ENCODE measurements around the gene TMEM82. TPM values are rescaled to one million over a fixed set of nuclear protein-coding genes. Genes with fewer than 3 reads are reported as not detected.

Gene TMEM82
- total RNA-seq, 1 donor from 2014 or later = not detected

DNA sequence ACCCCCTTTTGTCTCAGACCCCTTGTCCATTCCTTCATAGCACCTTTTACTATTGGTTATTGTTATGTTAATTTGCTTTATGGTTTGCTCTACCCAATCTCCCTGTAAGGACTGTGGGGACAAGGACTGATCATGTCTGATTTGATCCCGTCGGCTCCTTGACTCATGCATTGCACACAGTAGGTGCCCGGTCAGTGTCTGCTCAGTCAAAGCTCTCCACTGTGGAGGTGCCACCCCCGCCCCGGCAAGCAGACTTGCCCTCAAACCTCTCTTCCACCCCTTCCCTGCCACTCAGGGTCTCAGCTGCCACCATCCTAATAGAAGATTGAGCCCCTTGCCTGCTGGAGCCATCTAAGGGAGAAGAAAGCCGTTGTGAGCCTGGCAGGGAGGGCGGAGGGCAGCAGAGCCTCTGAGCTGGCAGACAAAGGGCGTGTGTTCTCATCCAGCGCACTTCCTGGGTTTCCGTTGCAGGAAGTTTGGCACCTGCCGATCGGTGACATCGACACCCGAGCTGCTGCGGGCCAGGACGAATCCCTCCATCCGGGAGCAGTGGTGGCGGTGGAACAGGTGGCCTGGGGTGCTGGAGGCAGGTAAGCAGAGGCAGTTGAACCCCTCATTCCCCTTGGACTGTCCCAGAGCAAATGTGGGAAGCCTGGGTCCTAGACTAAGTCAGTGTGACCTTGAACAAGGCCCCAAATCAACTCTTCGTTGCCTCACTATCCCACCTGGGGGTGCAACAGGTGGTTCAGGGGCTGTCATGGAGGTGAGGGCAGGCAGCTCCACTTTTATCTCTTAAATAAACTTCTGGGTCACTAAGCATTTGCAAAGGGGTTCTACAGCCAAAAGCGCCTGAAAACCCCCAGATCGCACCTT, 14.1 kb downstream of the TMEM82 start:
- Histone ChIP-seq H3K79me2 (ENCODE audit: insufficient read depth, low read length) (peaks cover 27% of the 10 kb centered on the region), H3K9ac (ENCODE audit: low read length) (no peak overlapping the region), H2AFZ (ENCODE audit: low read depth, low read length) (peak overlapping the region; percentile 46), H3K4me1 (ENCODE audit: insufficient read depth, low read length) (peaks cover 21% of the 10 kb centered on the region), H3K36me3 (ENCODE audit: insufficient read depth, low read length) (no peaks in the 10 kb centered on the region), H3K4me3 (ENCODE audit: insufficient read depth, low read depth, low read length) (no peak overlapping the region), H3K27me3 (ENCODE audit: insufficient read depth, low read length) (no peaks in the 10 kb centered on the region), H3K9me3 (ENCODE audit: insufficient read depth, low read depth, low read length) (no peaks in the 10 kb centered on the region), H3K27ac (ENCODE audit: low read depth, low read length) (no peak overlapping the region), H4K20me1 (ENCODE audit: insufficient read depth, low read length) (peaks cover 10% of the 10 kb centered on the region), H3K4me2 (ENCODE audit: low read length) (no peak overlapping the region)
- Mint-ChIP-seq H3K36me3 (ENCODE audit: low read depth, unreplicated experiment) (peaks cover 3% of the 10 kb centered on the region), H3K27ac (ENCODE audit: unreplicated experiment) (peak overlapping the region; percentile 47), H3K9me3 (ENCODE audit: unreplicated experiment) (peaks cover 4% of the 10 kb centered on the region), H3K4me1 (ENCODE audit: low read depth, unreplicated experiment) (peaks cover 5% of the 10 kb centered on the region), H3K27me3 (ENCODE audit: low read depth, unreplicated experiment) (peaks cover 12% of the 10 kb centered on the region), H3K4me3 (ENCODE audit: unreplicated experiment) (no peak overlapping the region)
- FAIRE-seq (no peak), DNase-seq (ENCODE audit: low read depth) (no peak)
- TF ChIP-seq, protein P1, sequence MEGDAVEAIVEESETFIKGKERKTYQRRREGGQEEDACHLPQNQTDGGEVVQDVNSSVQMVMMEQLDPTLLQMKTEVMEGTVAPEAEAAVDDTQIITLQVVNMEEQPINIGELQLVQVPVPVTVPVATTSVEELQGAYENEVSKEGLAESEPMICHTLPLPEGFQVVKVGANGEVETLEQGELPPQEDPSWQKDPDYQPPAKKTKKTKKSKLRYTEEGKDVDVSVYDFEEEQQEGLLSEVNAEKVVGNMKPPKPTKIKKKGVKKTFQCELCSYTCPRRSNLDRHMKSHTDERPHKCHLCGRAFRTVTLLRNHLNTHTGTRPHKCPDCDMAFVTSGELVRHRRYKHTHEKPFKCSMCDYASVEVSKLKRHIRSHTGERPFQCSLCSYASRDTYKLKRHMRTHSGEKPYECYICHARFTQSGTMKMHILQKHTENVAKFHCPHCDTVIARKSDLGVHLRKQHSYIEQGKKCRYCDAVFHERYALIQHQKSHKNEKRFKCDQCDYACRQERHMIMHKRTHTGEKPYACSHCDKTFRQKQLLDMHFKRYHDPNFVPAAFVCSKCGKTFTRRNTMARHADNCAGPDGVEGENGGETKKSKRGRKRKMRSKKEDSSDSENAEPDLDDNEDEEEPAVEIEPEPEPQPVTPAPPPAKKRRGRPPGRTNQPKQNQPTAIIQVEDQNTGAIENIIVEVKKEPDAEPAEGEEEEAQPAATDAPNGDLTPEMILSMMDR (IDR thresholded peaks at IDR 0.05; ENCODE audit: insufficient read depth, low read depth, low read length) = no peak
- TF ChIP-seq EZH2 (IDR thresholded peaks at IDR 0.05; ENCODE audit: insufficient read depth, low read length) = no peak

DNA sequence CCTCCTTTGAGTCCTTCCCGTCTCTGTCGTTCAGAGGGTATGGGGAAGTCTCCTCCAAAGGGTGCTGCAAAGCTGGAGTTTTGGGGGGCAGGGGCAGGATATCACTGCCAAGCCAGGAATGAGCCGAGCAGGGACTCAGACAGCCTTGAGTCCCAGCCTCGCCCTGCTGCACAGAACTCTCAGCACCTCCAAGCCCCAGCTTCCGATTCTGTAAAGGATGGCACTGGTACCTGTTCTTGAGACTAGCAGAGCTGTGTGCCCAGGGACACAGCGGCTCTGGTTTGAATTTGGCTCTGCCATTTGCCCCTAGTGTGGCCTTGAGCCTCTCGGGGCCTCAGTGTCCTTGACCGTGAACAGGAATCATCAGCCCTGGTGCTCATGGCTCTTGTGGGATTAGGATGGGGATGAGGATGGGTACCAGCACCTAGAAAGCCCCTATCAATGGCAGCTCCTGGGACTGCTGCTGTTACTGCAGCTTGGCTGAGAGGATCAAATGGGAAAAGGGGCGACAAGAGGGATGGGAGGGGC, 14.8 kb downstream of the TMEM82 start:
- Histone ChIP-seq H3K79me2 (ENCODE audit: insufficient read depth, low read length) (peaks cover 34% of the 10 kb centered on the region), H3K4me1 (ENCODE audit: insufficient read depth, low read length) (peaks cover 23% of the 10 kb centered on the region), H3K9ac (ENCODE audit: low read length) (peak overlapping the region; percentile 92), H3K9me3 (ENCODE audit: insufficient read depth, low read depth, low read length) (no peaks in the 10 kb centered on the region), H2AFZ (ENCODE audit: low read depth, low read length) (no peak overlapping the region), H4K20me1 (ENCODE audit: insufficient read depth, low read length) (peaks cover 17% of the 10 kb centered on the region), H3K4me3 (ENCODE audit: insufficient read depth, low read depth, low read length) (no peak overlapping the region), H3K36me3 (ENCODE audit: insufficient read depth, low read length) (no peaks in the 10 kb centered on the region), H3K4me2 (ENCODE audit: low read length) (peak overlapping the region; percentile 92), H3K27ac (ENCODE audit: low read depth, low read length) (no peak overlapping the region), H3K27me3 (ENCODE audit: insufficient read depth, low read length) (no peaks in the 10 kb centered on the region)
- Mint-ChIP-seq H3K27me3 (ENCODE audit: low read depth, unreplicated experiment) (peaks cover 5% of the 10 kb centered on the region), H3K4me1 (ENCODE audit: low read depth, unreplicated experiment) (peaks cover 9% of the 10 kb centered on the region), H3K9me3 (ENCODE audit: unreplicated experiment) (peaks cover 3% of the 10 kb centered on the region), H3K36me3 (ENCODE audit: low read depth, unreplicated experiment) (peaks cover 3% of the 10 kb centered on the region), H3K27ac (ENCODE audit: unreplicated experiment) (no peak overlapping the region), H3K4me3 (ENCODE audit: unreplicated experiment) (peak overlapping the region; percentile 66)
- FAIRE-seq (no peak), DNase-seq (ENCODE audit: low read depth) (no peak)
- TF ChIP-seq, protein P1 (IDR thresholded peaks at IDR 0.05; ENCODE audit: insufficient read depth, low read depth, low read length) = no peak
- no peak for TF ChIP-seq EZH2 (IDR thresholded peaks at IDR 0.05; ENCODE audit: insufficient read depth, low read length)

All from astrocyte (in vitro differentiated cells and primary cell).